Myocyte (in vitro differentiated cells): Measurements from ENCODE around the gene MED25. TPM values are rescaled to one million over a fixed set of nuclear protein-coding genes. Genes with fewer than 3 reads are reported as not detected.
A peak's percentile ranks its signal among the peaks of the same experiment; 100 is the strongest.

Source experiments
- DNase-seq: peaks from one replicate; pipeline ENCODE4 v3.0.0-alpha.2; 2012; ENCODE audit warnings: low read depth
- polyA plus RNA-seq: library from polyadenylated mRNA; unstranded; fragments of >200 nt; gene quantifications from one replicate; pipeline ENCODE4 v1.2.1, GENCODE V29; 2012; ENCODE audit warnings: missing spikeins
- total RNA-seq: library from RNA; depleted of rRNA; stranded (reverse); fragments of >200 nt; gene quantifications from 2 replicates; pipeline ENCODE4 v1.2.3, GENCODE V29; 2014

Gene MED25
- 22.7 and 40.1 TPM in 2 replicates for total RNA-seq
- polyA plus RNA-seq, result 33.8 TPM

DNA sequence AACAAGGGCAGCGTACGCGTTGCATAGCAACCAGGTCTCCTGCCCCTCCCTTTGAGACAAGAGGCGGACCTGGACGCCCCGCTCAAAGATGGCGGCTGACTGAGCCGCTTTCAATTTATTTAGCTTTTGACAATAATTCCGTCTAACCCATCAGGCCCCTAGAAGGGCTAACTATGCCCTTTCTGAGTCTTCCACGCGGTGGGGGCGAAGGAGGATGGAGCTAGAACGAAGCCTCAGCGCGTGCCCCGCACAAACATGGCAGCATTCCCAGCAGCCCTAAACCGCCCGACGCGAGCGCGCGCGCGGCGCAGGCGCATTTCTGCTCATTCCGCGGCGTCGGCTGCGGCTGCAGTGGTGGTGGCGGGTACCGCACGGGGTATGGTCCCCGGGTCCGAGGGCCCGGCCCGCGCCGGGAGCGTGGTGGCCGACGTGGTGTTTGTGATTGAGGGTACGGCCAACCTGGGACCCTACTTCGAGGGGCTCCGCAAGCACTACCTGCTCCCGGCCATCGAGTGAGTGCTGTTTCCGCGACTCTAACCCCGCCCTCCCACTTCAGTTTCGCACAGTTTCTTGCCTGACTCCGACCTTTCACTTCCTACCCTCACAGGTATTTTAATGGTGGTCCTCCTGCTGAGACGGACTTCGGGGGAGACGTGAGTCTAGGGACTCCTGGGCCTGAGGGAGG is at the start of gene MED25:
TSS of gene MED25 (plus strand) at position 326 of the 685 bp plus-strand sequence. CDS start at position 379, 53 bp downstream.
- DNase-seq, result peak; percentile 86

DNA sequence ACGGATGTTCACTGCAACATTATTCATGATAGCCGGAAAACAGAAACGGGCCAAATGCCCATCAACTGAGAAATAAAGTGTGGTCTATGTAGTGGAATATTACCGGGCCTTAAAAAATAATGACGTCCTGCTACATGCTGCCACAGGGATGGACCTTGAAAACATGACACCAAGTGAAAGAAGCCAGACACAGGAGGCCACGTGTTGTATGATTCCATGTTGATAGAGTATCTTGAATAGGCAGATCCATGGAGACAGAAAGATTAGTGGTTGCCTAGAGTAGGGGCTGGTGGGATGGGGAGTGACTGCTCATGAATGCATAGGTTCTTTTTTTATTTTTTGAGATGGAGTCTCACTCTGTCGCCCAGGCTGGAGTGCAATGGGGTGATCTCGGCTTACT is 47.6 kb upstream of the MED25 start:
- no peak for DNase-seq

DNA sequence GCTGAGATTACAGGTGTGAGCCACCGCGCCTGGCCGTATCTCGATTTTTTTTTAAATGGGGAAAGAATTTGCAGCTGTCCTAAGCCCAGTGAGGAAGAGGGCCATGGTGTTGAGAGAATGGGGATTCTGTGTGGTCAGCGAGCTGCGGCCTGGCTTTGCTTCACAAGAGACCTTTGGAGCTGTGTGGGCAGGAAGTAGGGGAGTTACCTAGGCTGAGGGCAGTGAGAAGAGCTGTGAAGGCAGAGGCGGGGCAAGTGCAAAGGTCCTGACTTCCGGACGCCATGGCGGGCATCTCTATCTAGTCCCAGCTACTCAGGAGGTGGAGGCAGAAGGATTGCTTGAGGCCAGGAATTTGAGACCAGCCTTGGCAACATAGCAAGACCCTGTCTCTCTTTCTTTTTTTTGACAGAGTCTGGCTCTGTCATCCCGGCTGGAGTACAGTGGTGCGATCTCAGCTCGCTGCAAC is 46.4 kb upstream of the MED25 start:
- no peak for DNase-seq

DNA sequence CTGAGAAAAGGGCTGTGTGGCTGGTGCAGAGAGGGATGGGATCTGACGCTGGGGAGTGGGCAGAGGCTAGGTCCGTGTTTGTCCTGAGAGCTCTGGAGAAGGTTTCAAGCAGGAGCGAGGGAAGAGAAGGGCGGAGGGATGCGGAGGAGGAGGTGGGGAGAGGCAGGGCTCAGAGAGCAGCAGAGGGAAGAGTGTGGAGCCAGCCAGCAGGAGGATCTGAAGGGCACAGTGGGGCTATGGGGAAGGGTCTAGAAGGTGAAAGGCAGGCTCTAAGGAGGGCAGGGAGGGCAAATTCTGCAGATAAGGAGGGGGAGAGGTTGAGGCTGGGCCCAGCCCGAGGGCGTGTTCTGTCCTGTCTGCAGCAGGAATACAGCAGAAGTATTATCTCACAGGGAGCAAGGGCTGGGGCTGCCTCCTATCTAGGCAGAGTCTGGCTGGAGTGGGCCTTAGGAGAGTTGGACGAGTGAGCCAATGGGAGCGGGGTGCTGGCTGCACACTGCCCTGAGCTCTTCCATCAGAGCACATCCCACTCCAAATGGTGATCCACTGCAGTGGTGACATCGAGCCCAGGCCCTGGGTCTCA is 45.1 kb upstream of the MED25 start:
- DNase-seq, result no peak

DNA sequence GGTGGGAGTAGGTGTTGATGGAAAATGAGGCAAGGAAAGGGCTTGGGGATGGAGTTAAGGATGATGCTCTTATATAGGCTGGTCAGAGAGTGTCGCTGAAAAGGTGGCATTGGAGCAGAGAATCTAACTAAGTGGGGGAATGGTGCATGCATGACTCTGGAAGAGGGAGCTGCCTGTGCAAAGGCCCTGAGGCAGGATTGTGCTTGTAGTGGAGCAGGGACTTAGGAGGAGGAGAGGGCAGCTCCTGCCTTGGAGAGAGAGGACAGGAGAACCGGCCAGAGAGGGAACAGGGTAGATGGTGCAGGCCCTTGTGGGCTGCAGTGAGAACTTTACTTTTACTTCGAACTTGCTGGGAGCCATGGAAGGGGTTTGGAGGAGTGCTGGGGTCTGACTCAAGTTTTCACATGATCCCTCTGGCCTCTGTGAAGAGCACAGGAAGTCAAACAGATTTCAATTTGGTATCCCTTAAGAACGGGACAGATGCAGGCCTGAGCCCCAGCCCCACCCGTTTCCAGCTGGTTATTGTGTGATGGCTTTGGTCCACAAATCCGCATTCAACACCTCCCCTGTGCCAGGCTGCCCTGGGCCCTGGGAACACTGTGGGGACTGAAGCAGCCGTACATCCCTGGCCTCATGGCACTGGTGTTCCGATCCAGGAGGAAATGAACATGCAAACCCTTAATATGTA is 44.3 kb upstream of the MED25 start:
- DNase-seq, result no peak

DNA sequence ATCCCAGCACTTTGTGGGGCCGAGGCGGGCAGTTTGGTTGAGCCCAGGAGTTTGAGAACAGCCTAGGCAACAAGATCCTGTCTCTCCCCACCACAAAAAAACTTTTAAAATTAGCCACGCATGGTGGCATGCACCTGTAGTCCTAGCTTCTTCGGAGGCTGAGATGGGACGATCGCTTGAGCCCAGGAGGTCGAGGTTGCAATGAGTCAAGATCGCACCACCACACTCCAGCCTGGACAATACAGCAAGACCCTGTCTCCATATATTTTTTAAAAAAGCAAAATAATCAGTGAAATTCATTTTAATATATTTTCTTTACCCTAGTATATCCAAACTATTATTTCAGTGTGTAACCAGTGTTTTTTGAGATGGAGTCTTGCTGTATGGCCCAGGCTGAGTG is 43.1 kb upstream of the MED25 start:
- no peak for DNase-seq

DNA sequence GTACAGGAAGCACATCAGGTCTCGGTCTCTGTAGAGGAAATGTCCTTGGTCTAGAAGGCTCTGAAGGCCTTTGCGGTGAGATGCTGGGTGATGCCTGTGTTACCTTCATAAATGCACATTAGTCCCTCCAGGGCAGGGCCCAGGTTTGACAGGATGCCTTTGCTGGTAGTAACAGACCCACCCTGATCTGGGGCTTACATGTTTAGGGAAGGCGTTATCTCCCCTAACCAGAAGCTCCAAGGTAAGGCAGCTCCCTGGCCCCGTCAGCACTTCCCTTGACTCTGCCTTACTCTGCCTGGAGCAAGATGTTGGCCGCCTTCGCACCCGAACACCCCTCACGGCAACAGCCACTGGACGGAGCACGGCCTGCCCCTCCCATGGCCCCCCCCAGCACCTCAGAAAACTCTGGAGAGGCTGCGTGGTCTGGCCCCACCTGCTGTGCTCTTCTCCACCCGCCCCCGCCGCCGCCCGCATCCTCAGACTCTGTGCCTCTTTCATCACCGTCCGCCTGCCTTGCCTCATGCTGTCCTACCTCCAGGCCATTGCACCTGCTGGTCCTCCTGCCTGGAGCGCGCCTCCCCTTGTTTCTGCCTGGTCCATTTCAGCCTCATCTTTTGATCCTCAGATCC is 42.2 kb upstream of the MED25 start:
- no peak for DNase-seq

DNA sequence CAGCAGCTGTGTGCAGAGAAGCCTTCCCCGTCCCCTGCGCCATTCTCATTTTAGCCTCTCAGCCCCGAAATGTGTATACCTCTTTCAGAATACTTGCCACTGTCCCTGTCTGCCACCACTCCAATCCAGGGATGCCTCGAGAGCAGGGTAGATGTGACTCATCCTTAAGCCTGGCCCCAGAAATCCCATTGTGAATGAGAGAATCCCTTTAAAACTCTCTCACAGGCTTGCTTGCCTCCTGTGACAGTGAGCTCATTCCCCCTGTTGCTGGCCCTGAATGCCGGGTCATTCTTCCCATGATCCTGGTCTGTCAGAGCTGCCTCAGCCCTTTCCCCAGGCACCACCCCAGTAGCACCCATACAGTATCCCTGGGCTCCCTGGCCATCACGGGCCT is 41.7 kb upstream of the MED25 start:
- DNase-seq, result no peak

DNA sequence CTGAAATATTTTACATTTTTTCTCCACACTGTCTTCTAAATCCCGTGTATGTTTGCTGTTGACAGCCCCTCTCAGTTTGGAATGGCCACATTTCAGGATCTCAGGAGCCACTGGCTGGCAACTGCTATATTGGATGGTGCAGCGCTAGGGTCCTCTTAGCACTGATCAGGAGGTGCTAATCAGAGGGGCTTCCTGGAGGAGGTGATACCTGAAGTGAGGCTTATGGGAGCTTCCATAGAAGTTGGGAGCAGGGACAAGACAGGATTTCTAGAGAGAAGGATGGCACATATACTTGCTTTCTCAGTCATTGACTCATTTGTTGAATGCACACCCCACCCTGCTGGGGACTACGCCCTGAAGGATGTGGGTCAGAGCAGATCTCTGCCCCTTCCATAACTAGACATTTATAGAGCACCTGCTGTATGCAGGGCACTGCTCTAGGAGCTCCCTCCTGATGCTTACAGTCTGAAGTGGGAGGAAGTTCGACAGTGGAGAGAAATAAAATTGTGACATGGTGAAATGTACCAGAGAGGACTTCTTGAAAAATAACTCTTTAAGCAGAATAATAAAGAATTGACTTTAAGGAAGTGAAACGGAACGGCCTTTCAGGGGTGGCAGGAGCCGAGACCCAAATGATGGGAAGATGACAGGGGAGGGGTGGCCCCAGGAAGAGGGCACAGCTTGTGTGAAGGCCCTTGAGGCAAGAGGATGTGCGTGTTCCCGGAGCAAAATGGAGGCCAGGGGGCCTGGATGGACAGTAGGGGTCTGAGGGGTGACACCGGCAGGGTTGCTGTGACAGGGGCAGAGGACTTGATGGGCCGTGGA is 38.1 kb upstream of the MED25 start:
- DNase-seq, result no peak

DNA sequence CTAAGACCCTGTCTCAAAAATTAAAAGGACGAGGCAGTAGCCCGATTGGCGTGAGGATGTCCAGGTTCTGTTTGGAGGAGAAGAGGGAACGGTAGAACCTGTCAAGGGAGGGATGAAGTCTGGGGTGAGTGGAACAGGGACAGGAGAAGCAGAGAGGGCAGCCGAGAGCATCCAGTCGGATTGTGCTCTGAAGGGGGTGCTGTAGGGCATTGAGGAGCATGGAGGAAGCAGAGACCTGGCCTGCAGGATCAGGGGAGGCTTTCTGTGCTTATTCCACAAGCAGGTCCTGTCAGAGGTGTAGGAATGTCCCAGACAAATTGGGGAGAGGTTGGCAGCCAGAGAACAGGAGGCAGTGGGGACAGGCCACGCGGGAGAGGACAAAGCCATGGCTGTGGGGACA is 37.2 kb upstream of the MED25 start:
- DNase-seq, result no peak

DNA sequence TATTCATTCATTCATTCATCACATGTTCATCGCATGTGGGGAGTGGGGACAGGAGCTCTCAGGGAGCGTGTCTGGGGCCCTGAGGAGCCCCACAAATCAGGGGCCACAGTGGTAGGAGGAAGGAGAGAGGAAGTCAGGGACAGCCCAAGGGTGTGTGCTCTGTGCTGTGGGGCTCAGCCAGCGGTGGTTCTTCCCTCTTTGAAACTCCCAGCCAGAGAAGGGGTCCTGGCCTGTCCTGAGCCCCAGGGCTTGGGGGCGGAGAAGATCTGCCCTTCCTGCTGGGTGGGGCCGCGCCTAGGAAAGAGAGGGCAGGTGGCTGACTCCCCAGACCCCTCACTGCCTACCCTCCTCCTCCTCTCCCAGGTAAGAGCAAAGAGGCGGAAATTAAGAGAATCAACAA is 36.7 kb upstream of the MED25 start:
- DNase-seq, result no peak

DNA sequence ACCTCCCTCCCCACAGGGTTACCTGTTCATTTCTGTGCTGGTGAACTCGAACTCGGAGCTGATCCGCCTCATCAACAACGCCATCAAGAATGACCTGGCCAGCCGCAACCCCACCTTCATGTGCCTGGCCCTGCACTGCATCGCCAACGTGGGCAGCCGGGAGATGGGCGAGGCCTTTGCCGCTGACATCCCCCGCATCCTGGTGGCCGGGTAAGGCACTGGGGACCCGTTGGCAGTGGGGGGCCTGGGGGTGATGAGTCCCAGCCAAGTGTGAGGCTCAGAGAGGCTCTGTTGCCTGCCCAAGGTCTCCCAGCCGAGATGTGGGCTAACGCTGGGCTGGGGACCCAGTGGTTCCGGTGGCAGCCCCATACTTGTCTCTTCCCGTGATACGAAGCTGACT is 35.6 kb upstream of the MED25 start:
- no peak for DNase-seq

DNA sequence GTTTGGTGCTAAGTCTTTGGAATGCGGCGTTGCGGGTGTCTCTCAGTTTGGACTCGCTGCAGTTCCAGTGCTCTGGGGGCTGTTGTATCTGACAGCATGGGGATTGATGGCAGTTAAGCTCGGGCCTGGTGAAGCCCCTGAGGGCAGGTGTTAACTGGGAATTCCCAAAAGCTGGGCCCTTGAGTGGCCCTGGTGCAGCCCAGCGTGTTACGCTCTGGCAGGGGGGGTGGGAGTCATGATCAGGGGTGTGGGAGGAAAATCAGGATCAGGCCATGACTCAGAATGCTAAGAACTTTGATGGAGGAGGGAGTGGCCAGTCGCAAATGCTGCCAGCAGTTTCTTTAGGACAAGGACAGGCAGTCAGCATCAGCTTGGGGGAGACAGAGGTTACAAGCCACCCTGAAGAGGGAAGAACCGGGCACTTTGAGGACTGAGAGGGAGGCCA is 31.7 kb upstream of the MED25 start:
- DNase-seq, result peak; percentile 51

DNA sequence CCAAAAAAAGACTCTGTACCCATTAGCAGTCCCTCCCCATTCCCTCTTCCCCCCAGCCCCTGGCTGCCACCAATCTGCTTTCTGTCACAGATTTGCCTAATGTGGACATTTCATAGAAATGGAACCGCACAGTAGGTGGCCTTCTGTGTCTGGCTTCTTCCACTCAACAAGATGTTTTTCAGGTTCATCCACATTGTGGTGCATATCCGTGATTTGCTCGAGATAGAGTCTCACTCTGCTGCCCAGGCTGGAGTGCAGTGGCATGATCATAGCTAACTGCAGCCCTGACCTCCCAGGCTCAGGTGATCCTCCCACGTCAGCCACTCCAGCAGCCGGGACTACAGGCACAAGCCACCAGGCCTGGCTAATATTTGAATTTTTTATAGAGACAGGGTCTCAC is 30.3 kb upstream of the MED25 start:
- DNase-seq, result no peak

DNA sequence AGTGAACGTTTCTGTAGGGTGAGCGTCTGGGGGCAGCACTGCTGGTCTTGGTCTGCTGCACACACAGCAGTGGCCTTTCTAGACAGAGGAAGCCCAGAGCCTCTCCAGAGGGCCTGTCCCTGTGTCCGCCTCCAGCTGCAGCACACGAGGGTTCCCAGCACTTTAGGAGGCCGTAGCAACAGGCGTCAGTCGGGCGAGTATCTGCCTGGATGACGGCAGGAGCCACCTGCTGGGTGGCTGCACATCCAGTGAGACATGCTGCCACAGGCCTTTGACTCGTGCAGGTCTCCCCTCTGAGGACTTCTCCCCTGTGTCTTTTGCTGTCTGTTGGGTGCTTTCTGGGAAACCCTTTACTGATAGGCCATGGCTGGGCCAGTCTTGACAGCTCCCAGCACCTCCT is 29.2 kb upstream of the MED25 start:
- no peak for DNase-seq

DNA sequence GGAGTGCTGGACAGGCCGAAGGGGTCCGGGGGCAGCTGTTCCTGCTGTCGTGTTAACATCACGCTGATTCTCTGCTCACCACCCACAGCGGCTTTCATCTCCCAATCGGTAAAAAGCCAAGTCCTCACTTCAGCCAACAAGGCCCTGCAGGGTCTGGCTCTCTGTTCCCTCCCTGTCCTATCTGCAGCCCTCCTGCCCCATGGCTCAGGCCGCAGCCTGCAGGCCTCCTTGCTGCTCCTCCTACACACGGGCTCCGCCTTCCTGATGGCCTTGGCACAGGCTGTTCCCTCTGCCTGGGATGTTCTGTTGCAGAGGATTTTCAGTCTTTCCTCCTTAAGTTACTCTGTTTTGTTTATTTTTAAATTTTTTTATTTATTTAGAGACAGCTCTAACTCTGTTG is 27.2 kb upstream of the MED25 start:
- DNase-seq, result no peak

DNA sequence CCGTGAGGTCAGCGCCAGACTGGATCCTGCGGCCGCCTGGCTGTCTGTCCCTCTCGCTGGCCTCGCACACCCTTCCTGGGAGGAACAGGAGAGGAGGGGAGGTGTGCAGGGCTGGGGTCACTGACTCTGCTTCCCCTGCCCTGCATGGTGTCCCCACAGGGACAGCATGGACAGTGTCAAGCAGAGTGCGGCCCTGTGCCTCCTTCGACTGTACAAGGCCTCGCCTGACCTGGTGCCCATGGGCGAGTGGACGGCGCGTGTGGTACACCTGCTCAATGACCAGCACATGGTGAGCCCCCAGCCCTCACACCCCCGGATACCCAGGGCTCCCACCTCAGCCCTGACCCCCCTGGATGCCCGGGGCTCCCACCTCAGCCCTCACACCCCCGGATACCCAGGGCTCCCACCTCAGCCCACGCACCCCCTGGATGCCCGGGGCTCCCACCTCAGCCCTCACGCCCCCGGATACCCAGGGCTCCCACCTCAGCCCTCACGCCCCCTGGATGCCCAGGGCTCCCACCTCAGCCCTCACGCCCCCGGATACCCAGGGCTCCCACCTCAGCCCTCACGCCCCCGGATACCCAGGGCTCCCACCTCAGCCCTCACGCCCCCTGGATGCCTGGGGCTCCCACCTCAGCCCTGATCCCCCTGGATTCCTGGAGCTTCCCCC is 26.2 kb upstream of the MED25 start:
- DNase-seq, result no peak

DNA sequence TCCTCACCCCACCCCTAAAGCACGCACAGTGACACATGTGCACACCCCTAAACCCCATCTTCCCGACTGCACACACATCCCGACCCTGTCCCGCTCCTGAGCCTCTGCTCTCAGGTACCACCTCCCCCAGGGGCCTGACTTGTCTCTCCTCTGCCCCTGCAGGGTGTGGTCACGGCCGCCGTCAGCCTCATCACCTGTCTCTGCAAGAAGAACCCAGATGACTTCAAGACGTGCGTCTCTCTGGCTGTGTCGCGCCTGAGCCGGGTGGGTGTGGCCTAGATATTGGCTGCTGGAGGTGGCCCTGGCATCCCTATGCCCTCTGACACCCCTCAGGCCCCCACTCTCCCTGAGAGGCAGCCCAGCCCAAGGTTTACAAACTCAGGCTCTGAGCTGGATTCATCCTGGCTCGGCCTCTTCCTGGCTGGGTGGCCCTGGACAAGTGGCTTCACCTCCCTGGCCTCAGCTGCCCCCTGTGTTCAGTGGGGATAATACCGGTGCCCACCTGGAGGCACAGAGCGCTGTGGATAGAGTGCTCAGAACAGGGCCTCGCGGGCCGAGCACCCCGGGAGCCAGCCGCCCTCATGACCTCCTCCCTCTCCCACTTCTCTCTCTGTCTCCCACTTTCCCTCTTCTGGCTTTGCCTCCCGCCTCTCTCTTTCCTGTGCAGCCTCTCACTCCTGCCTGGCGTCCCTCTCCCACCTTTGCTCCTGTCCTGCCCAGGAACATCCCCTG is 25.1 kb upstream of the MED25 start:
- DNase-seq, result no peak

DNA sequence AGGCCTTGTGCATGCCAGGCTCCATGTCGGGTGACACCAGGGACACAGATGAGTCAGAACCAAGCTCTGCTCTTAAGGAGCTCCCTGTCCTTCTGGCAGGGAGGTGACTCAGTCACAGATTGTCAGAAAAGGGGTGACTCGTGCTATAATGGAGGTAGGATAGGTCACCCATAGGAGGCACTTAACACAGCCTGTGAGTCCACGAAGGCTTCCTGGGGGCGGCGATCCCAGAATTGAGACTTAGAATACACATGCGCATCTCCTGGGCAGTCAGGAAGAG is 24.6 kb upstream of the MED25 start:
- no peak for DNase-seq

DNA sequence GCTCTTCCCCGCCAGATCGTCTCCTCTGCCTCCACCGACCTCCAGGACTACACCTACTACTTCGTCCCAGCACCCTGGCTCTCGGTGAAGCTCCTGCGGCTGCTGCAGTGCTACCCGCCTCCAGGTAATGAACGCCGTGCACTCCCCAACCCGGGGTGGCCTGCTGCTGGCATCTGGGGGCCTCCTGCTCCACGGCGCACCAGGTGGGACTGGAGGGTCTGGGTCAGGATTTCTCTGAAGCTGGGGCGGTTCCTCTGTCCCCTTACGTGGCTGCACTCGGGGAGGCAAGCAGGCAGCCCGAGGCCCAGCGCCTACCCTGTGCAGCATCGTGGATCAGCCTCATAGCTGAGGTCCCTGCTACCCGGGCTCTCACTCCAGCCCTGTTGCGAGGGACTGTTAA is 22.5 kb upstream of the MED25 start:
- no peak for DNase-seq
